SK-N-SH treated with all-trans-retinoic acid at 6 μM for 48 hours (cell line): ENCODE results near the gene DDX11.
"Not testable (repeated sequence)": the region's sequence is repeated elsewhere in the genome, so short reads cannot be mapped to it uniquely, and the experiment has no call there.

ENCODE experiments used
- BACH2 ChIP-seq: fragments of 250-450 bp; sonication (Bioruptor Pico); IDR thresholded peaks from 2 replicates; pipeline ENCODE4 v1.9.0; 2021; ENCODE audit warnings: mild to moderate bottlenecking, borderline replicate concordance
- CSRNP3 ChIP-seq: fragments of 250-450 bp; sonication (Bioruptor Pico); IDR thresholded peaks from 2 replicates; pipeline ENCODE4 v1.5.1; 2021; ENCODE audit warnings: mild to moderate bottlenecking, moderate library complexity
- ISL1 ChIP-seq: fragments of 250-450 bp; sonication (Bioruptor Pico); IDR thresholded peaks from 2 replicates; pipeline ENCODE4 v2.1.2; 2022; ENCODE audit warnings: mild to moderate bottlenecking, moderate library complexity
- OSR1 ChIP-seq: fragments of 250-450 bp; sonication (Bioruptor Pico); IDR thresholded peaks from 2 replicates; pipeline ENCODE4 v1.8.0; 2022; ENCODE audit warnings: moderate library complexity, mild to moderate bottlenecking, inconsistent platforms
- PPARA ChIP-seq: fragments of 250-450 bp; sonication (Bioruptor Pico); IDR thresholded peaks from 2 replicates; pipeline ENCODE4 v1.5.0; 2020; ENCODE audit warnings: mild to moderate bottlenecking, borderline replicate concordance
- SNAI2 ChIP-seq: fragments of 250-450 bp; sonication (Bioruptor Pico); IDR thresholded peaks from 2 replicates; pipeline ENCODE4 v1.5.0; 2020; ENCODE audit warnings: mild to moderate bottlenecking, moderate library complexity
- TCF4 ChIP-seq: fragments of 250-450 bp; sonication (Bioruptor Pico); IDR thresholded peaks from 2 replicates; pipeline ENCODE4 v1.8.0; 2021; ENCODE audit warnings: mild to moderate bottlenecking, moderate library complexity, borderline replicate concordance
- ZFP3 ChIP-seq: fragments of 250-450 bp; sonication (Bioruptor Pico); IDR thresholded peaks from 2 replicates; pipeline ENCODE4 v1.5.0; 2020; ENCODE audit warnings: mild to moderate bottlenecking, moderate library complexity
- ZFP30 ChIP-seq: fragments of 450-650 bp; formaldehyde crosslinking; IDR thresholded peaks from 2 replicates; pipeline ENCODE4 v1.5.0; 2022; ENCODE audit warnings: mild to moderate bottlenecking, moderate library complexity
- ZNF70 ChIP-seq: fragments of 450-650 bp; formaldehyde crosslinking; IDR thresholded peaks from 2 replicates; pipeline ENCODE4 v1.5.0; 2020; ENCODE audit warnings: mild to moderate bottlenecking, moderate library complexity

DNA sequence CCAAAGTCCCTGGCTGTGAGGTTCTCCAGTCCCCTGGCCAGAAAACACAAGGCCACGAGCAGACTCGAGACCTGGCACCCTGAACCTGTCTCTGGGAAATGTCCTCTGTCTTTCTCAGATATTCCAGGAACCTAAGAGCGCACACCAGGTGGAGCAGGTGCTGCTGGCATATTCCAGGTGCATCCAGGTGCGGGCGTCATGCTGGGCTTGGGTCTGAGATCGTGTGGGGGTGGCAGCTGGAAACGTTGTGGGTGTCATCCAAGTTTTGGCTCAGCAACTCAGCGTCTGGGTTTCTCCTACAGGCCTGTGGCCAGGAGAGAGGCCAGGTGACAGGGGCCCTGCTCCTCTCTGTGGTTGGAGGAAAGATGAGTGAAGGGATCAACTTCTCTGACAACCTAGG is 28.5 kb downstream of the DDX11 start:
- TF ChIP-seq BACH2 (CRISPR knock-in tag); SNAI2 (CRISPR knock-in tag); ZFP30 (CRISPR knock-in tag); CSRNP3 (CRISPR knock-in tag); ISL1 (CRISPR knock-in tag); OSR1 (CRISPR knock-in tag); ZFP3 (CRISPR knock-in tag); TCF4; ZNF70; PPARA (CRISPR knock-in tag): not testable (repeated sequence)
